B cell (primary cell): ENCODE data around the gene DCLK1. TPM values are rescaled to one million over a fixed set of nuclear protein-coding genes. Genes with fewer than 3 reads are reported as not detected.

Experiments
- ATAC-seq: fragments of 200-7000 bp; cut with Tn5 transposase; one replicate; pipeline ENCODE4 v1.10.0; 2021; ENCODE audit warnings: low read depth, mild to moderate bottlenecking, moderate number of reproducible peaks, moderate library complexity
- CTCF ChIA-PET: fragments of 350-600 bp; sonication (Branson Sonifier 250); formaldehyde crosslinking; loops from one replicate; lab custom pipeline; 2021; ENCODE audit warnings: antibody characterized with exemption, inconsistent platforms; lab: Charles Lee
- POLR2A ChIA-PET: fragments of 350-600 bp; sonication (Branson Sonifier 250); formaldehyde crosslinking; loops from one replicate; lab custom pipeline; 2021; ENCODE audit warnings: antibody characterized with exemption; lab: Charles Lee
- DNase-seq: peaks from one replicate; pipeline ENCODE4 v3.0.0; 2013
- H2AFZ ChIP-seq: 2 replicates; pipeline ENCODE4 v1.6.1; 2012; ENCODE audit warnings: mild to moderate bottlenecking, low read depth, low read length; ENCODE audit not compliant: insufficient read depth, poor library complexity, severe bottlenecking
- H3K27ac ChIP-seq, 2 donors: 1 replicate in 1 of 2; 2 replicates in 1 of 2; pipeline ENCODE4 v1.5.1; 2012 to 2013; ENCODE audit warnings: low read length in 2 of 2, mild to moderate bottlenecking in 2 of 2, moderate library complexity in 1 of 2
- H3K27me3 ChIP-seq, 4 experiments: fragments of 200-600 bp in 1 of 4; sonication (generic) in 1 of 4; replicated peaks in 1 of 4; 1 replicate in 2 of 4; 2 replicates in 2 of 4; pipeline versions ENCODE4 v1.6.1 to v1.7.0; 2013 to 2016; ENCODE audit warnings: low read length in 3 of 4, mild to moderate bottlenecking in 2 of 4, mixed read lengths in 1 of 4, moderate library complexity in 1 of 4; ENCODE audit not compliant: insufficient read depth in 4 of 4, control insufficient read depth in 3 of 4; ENCODE audit errors: control extremely low read depth in 1 of 4
- H3K36me3 ChIP-seq, 2 experiments: replicated peaks in 1 of 2; 1 replicate in 1 of 2; 2 replicates in 1 of 2; pipeline versions ENCODE4 v1.6.1 to v1.7.1; 2013; ENCODE audit warnings: low read length in 1 of 2; ENCODE audit not compliant: insufficient read depth in 2 of 2, control insufficient read depth in 1 of 2; ENCODE audit errors: control extremely low read depth in 1 of 2, extremely low read depth in 1 of 2
- H3K4me1 ChIP-seq, 2 donors: fragments of 200-600 bp in 1 of 2; sonication (generic) in 1 of 2; 1 replicate in 1 of 2; 2 replicates in 1 of 2; pipeline versions ENCODE4 v1.5.1 to v1.6.1; 2013 to 2017; ENCODE audit warnings: low read length in 2 of 2; ENCODE audit not compliant: control insufficient read depth in 2 of 2, insufficient read depth in 2 of 2
- H3K4me2 ChIP-seq: replicated peaks from 2 replicates; pipeline ENCODE3; 2012; ENCODE audit warnings: mild to moderate bottlenecking, low read depth, low read length; ENCODE audit not compliant: poor library complexity, severe bottlenecking
- H3K4me3 ChIP-seq, 5 experiments: fragments of 200-600 bp in 1 of 5; sonication (generic) in 1 of 5; 1 replicate in 3 of 5; 2 replicates in 2 of 5; pipeline versions ENCODE4 v1.5.1 to v1.7.0; 2011 to 2016; ENCODE audit warnings: low read length in 4 of 5, mild to moderate bottlenecking in 4 of 5, low read depth in 2 of 5, control low read depth in 1 of 5, moderate library complexity in 1 of 5; ENCODE audit not compliant: insufficient read depth in 1 of 5; ENCODE audit errors: control extremely low read depth in 1 of 5, extremely low read depth in 1 of 5
- H3K79me2 ChIP-seq: fragments of 200-600 bp; sonication (generic); one replicate; pipeline ENCODE4 v1.6.0; 2016; ENCODE audit warnings: low read length; ENCODE audit not compliant: control insufficient read depth, insufficient read depth
- H3K9ac ChIP-seq: fragments of 200-600 bp; sonication (generic); 2 replicates; pipeline ENCODE4 v1.6.1; 2017; ENCODE audit warnings: mild to moderate bottlenecking, low read length, moderate library complexity
- H3K9me3 ChIP-seq, 3 donors: one replicate each; pipeline versions ENCODE4 v1.6.1 to v1.7.1; 2013; ENCODE audit warnings: low read length in 2 of 3; ENCODE audit not compliant: control insufficient read depth in 2 of 3, insufficient read depth in 1 of 3; ENCODE audit errors: control extremely low read depth in 1 of 3
- H4K20me1 ChIP-seq: 2 replicates; pipeline ENCODE4 v1.6.0; 2012; ENCODE audit warnings: mild to moderate bottlenecking, low read length; ENCODE audit not compliant: insufficient read depth, control insufficient read depth, poor library complexity, severe bottlenecking
- H3K27ac Mint-ChIP-seq: one replicate; pipeline ENCODE4 v1.8.0; 2021; ENCODE audit warnings: mixed read lengths
- H3K27me3 Mint-ChIP-seq: one replicate; pipeline ENCODE4 v1.8.0; 2021; ENCODE audit warnings: mixed read lengths
- H3K4me1 Mint-ChIP-seq: one replicate; pipeline ENCODE4 v1.8.0; 2021; ENCODE audit warnings: mixed read lengths
- H3K4me3 Mint-ChIP-seq: one replicate; pipeline ENCODE4 v1.8.0; 2021; ENCODE audit warnings: mixed read lengths
- H3K9me3 Mint-ChIP-seq: one replicate; pipeline ENCODE4 v1.8.0; 2022; ENCODE audit warnings: mixed read lengths; ENCODE audit not compliant: insufficient read depth
- CTCF ChIP-seq: fragments of 200-600 bp; IDR thresholded peaks from one replicate; pipeline ENCODE4 v1.8.0; 2022; ENCODE audit warnings: antibody characterized with exemption, mild to moderate bottlenecking
- EZH2 ChIP-seq: IDR thresholded peaks from 2 replicates; pipeline ENCODE4 v1.6.1; 2012; ENCODE audit warnings: borderline replicate concordance, low read depth, mild to moderate bottlenecking, moderate library complexity, low read length; ENCODE audit not compliant: insufficient read depth, poor library complexity, severe bottlenecking
- WGBS: methylation state at CpG from one replicate; pipeline ENCODE4 v1.1.5; 2013; ENCODE audit warnings: missing lambda C conversion rate; ENCODE audit not compliant: insufficient coverage; 5-methylcytosine and 5-hydroxymethylcytosine counted together
- intact Hi-C: fragments of 100-400 bp; cut with micrococcal nuclease; formaldehyde crosslinking; loops from one replicate; pipeline ENCODE4 v1.10.0; 2022
- polyA plus RNA-seq: library from polyadenylated mRNA; depleted of rRNA; stranded (reverse); fragments of >200 nt; gene quantifications from 2 replicates; pipeline ENCODE4 v1.2.3, GENCODE V29; 2012
- total RNA-seq, 2 donors: library from RNA; stranded (reverse); fragments of 120-200 nt in 1 of 2; gene quantifications; 1 replicate in 1 of 2; 2 replicates in 1 of 2; pipeline versions ENCODE4 v1.2.3 to v1.2.4, GENCODE V29; 2013 to 2022

The DCLK1 gene
- total and polyA plus RNA-seq, 2 donors (not counting 1 experiment from before 2014, with no cell fraction given) = not detected

- H3K4me2 ChIP-seq = no peak overlapping the region
- no peak for DNase-seq
- H3K9me3 ChIP-seq = peaks cover 0 to 8% (median 0%) of the 10 kb centered on the region in 3 donors
- ChIA-PET POLR2A (no interaction called here), CTCF (no interaction called here)
- no peak for ATAC-seq
- peaks cover 5% of the 10 kb centered on the region for H3K27me3 Mint-ChIP-seq
- H3K4me3 Mint-ChIP-seq = no peak overlapping the region
- no peaks in the 10 kb centered on the region for H4K20me1 ChIP-seq
- H2AFZ ChIP-seq = no peak overlapping the region
- H3K9me3 Mint-ChIP-seq = no peaks in the 10 kb centered on the region
- no peaks in the 10 kb centered on the region for H3K79me2 ChIP-seq
- H3K9ac ChIP-seq = no peak overlapping the region
- intact Hi-C loops = no loop called here
- no peak overlapping the region for H3K4me3 ChIP-seq
- no peaks in the 10 kb centered on the region for H3K36me3 ChIP-seq
- no peaks in the 10 kb centered on the region for H3K4me1 Mint-ChIP-seq
- no peak overlapping the region for H3K27ac ChIP-seq
- no peak for TF ChIP-seq CTCF
- TF ChIP-seq EZH2 = no peak
- H3K27me3 ChIP-seq = peaks cover 0 to 5% (median 0%) of the 10 kb centered on the region in 4 experiments
- no peak overlapping the region for H3K27ac Mint-ChIP-seq
- WGBS = 22% methylated on average over 29 of the region's 35 CpGs
- no peaks in the 10 kb centered on the region for H3K4me1 ChIP-seq
These were observed 23.5 kb upstream of the DCLK1 start for GRCh38 chr13:36154567-36155291.

- intact Hi-C loops = no loop called here
- Histone ChIP-seq H3K27me3 (peaks cover 0 to 3% (median 0%) of the 10 kb centered on the region in 4 experiments), H3K79me2 (no peaks in the 10 kb centered on the region), H3K4me3 (no peak overlapping the region), H4K20me1 (no peaks in the 10 kb centered on the region), H3K4me2 (no peak overlapping the region), H3K9me3 (peaks cover 0 to 8% (median 0%) of the 10 kb centered on the region in 3 donors), H2AFZ (no peak overlapping the region), H3K27ac (no peak overlapping the region), H3K36me3 (no peaks in the 10 kb centered on the region), H3K9ac (no peak overlapping the region), H3K4me1 (no peaks in the 10 kb centered on the region)
- no peaks in the 10 kb centered on the region for H3K4me1 Mint-ChIP-seq
- H3K4me3 Mint-ChIP-seq = no peak overlapping the region
- TF ChIP-seq CTCF (no peak), EZH2 (no peak)
- no peak for ATAC-seq
- no peaks in the 10 kb centered on the region for H3K9me3 Mint-ChIP-seq
- no peak overlapping the region for H3K27ac Mint-ChIP-seq
- DNase-seq = no peak
- peaks cover 5% of the 10 kb centered on the region for H3K27me3 Mint-ChIP-seq
- ChIA-PET CTCF (no interaction called here), POLR2A (no interaction called here)
- no CpG with 5 or more reads among the region's 1 CpG for WGBS
These were observed 20.4 kb upstream of the DCLK1 start for GRCh38 chr13:36151591-36151990.
